LNCAP (cell line): Measurements from ENCODE around the gene NTNG2.

ENCODE experiments used
- TF ChIP-seq, protein P1 (sequence below): fragments of 450-650 bp; IDR thresholded peaks from 2 replicates; pipeline ENCODE4 v1.5.1; 2017; ENCODE audit warnings: mild to moderate bottlenecking

Gene NTNG2

GRCh38 chr9:132157347-132158116, 4.3 kb upstream of the NTNG2 start:
- TF ChIP-seq, protein P1, sequence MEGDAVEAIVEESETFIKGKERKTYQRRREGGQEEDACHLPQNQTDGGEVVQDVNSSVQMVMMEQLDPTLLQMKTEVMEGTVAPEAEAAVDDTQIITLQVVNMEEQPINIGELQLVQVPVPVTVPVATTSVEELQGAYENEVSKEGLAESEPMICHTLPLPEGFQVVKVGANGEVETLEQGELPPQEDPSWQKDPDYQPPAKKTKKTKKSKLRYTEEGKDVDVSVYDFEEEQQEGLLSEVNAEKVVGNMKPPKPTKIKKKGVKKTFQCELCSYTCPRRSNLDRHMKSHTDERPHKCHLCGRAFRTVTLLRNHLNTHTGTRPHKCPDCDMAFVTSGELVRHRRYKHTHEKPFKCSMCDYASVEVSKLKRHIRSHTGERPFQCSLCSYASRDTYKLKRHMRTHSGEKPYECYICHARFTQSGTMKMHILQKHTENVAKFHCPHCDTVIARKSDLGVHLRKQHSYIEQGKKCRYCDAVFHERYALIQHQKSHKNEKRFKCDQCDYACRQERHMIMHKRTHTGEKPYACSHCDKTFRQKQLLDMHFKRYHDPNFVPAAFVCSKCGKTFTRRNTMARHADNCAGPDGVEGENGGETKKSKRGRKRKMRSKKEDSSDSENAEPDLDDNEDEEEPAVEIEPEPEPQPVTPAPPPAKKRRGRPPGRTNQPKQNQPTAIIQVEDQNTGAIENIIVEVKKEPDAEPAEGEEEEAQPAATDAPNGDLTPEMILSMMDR, result no peak

GRCh38 chr9:132160802-132161742, 786 bp upstream of the NTNG2 start:
- TF ChIP-seq, protein P1, result no peak

GRCh38 chr9:132162764-132163456, 1.1 kb downstream of the NTNG2 start:
- TF ChIP-seq, protein P1, result no peak

DNA sequence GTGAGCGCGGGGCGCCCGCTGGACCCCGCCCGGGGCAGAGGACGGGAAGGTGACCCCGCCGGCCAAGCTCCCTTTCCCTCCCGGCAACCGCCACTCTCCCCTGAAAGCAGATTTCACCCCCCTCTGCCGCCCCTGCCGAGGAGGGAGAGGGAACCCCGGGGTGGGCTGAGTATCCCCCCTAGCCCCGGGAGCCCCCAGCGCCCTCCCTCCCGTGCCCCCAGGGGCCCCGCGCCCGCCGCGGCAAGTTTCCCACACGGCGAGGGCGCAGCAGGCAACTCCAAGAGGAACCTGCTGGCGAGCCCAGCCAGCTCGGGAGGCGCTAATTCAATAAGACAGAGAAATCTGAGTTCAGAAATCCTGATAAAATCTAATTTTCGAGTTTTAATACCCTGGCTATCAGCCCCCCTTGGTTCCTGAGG, 1.6 kb downstream of the NTNG2 start:
- TF ChIP-seq, protein P1, result no peak

DNA sequence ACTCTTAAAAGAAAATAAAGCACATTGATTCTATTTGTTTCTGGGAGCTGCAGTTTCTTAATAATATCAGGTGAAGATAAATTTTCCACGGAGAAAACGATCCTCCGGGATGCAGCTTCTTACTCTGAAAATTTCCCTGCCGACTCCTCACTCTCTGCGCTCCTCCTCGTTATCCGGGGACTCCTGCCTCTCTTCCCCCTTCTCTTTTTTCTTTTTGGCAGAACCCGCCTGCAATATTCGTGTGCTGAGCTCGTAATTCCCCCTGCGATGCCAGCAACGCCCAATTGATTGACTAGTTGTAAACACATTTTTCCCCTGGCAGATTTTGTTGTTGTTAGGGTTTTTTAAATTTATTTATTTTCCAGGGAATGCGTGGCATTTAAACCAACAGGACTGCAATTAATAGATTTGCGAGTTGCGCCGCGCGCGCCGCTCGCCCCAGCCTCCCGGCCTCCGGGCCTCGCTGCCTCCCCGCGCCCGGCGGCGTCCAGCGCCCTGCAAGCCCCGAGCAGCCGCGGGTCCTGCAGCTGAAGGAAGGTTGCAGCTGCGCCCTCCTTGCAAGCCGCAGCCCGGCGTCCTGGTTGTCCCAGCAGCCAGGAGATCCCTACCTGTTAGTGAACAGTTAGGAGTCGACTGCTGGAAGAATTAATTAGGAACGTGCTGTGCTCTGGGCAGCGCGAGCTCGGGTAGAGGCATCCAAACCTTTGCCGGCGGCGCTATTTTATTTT, 2.2 kb downstream of the NTNG2 start:
- TF ChIP-seq, protein P1, result no peak

DNA sequence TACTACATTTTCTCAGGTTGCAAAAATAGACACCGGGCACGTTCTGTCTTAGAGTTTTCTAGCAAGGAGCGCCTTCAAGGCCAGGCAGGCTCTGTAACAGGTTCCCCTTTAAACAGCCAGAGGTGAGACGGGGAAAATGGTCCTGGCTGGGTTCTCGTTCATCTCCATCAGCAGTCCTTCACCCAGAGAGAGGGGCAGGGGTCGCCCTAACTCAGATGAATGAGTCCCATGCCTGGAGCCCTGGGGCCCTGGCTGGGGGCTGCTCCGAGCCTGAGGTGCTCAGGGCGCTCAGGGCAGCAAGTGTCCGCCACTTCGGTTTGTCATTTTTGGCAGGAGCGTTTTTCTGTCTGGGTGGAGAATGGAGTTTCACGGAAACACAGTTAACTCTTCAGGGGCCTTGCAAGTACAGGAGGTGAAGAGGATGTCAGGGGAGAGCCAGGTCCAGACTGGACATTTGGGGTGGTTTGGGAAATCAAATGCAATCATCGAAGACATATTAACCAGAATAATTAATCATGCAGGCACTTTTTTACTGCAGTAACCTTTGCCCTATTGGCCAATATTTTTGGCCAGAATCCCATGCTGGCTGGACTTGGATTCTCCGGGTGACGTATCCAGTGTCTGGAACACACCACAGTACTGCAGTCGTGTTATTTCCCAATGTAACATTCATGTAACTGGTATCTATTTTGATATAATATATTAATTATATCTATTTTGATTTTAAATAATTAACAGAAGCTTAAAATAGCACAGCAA, 2.9 kb downstream of the NTNG2 start:
- TF ChIP-seq, protein P1, result no peak
